Activated CD4-positive, CD25-positive, alpha-beta regulatory T cell treated with anti-CD3 and anti-CD28 coated beads, Interleukin-2, amount 50 U/mL, for 72 hours (primary cell): ENCODE results near the gene PHLDB2.

ENCODE experiments used
- DNase-seq: peaks from one replicate; pipeline ENCODE4 v3.0.0; 2021

The PHLDB2 gene

GRCh38 chr3:111929484-111929883 lies 70.4 kb downstream of the PHLDB2 start:
- DNase-seq = no peak

- no peak for DNase-seq
Observed at GRCh38 chr3:111932946-111933345, 73.9 kb downstream of the PHLDB2 start.

GRCh38 chr3:111936191-111936841 lies 77.3 kb downstream of the PHLDB2 start:
- no peak for DNase-seq

- no peak for DNase-seq
Observed at GRCh38 chr3:111936967-111937366, 77.9 kb downstream of the PHLDB2 start.

- no peak for DNase-seq
Observed at GRCh38 chr3:111937871-111938270, 78.8 kb downstream of the PHLDB2 start.

- no peak for DNase-seq
Observed at GRCh38 chr3:111939873-111940272, 80.8 kb downstream of the PHLDB2 start.

GRCh38 chr3:111943533-111943932 lies 84.5 kb downstream of the PHLDB2 start:
- no peak for DNase-seq

GRCh38 chr3:111944372-111944771 lies 85.3 kb downstream of the PHLDB2 start:
- no peak for DNase-seq

GRCh38 chr3:111947231-111947630 lies 88.2 kb downstream of the PHLDB2 start:
- no peak for DNase-seq

- DNase-seq = no peak
Observed at GRCh38 chr3:111948786-111949185, 89.7 kb downstream of the PHLDB2 start.

GRCh38 chr3:111949712-111950111 lies 90.6 kb downstream of the PHLDB2 start:
- DNase-seq = no peak

- DNase-seq = no peak
Observed at GRCh38 chr3:111951032-111951431, 92.0 kb downstream of the PHLDB2 start.

- DNase-seq = no peak
Observed at GRCh38 chr3:111952086-111952485, 93.0 kb downstream of the PHLDB2 start.

GRCh38 chr3:111952866-111953450 lies 93.9 kb downstream of the PHLDB2 start:
- DNase-seq = no peak

GRCh38 chr3:111954228-111954990 lies 95.3 kb downstream of the PHLDB2 start:
- no peak for DNase-seq

- DNase-seq = no peak
Observed at GRCh38 chr3:111955876-111956275, 96.8 kb downstream of the PHLDB2 start.

- no peak for DNase-seq
Observed at GRCh38 chr3:111956449-111956848, 97.4 kb downstream of the PHLDB2 start.

GRCh38 chr3:111956995-111957734 lies 98.1 kb downstream of the PHLDB2 start:
- DNase-seq = no peak

- DNase-seq = no peak
Observed at GRCh38 chr3:111961461-111962164, 102.5 kb downstream of the PHLDB2 start.

GRCh38 chr3:111963424-111963823 lies 104.4 kb downstream of the PHLDB2 start:
- no peak for DNase-seq

- DNase-seq = no peak
Observed at GRCh38 chr3:111965484-111965883, 106.4 kb downstream of the PHLDB2 start.

GRCh38 chr3:111967068-111967467 lies 108.0 kb downstream of the PHLDB2 start:
- DNase-seq = no peak
